Activated CD8-positive, alpha-beta memory T cell treated with anti-CD3 and anti-CD28 coated beads, Interleukin-2, amount 50 U/mL, for 24 hours (primary cell): ENCODE data around the gene ACTRT2.

Source experiments
- DNase-seq: peaks from one replicate; pipeline ENCODE4 v3.0.0-alpha.2; 2020; ENCODE audit errors: extremely low read depth

The ACTRT2 gene

DNA sequence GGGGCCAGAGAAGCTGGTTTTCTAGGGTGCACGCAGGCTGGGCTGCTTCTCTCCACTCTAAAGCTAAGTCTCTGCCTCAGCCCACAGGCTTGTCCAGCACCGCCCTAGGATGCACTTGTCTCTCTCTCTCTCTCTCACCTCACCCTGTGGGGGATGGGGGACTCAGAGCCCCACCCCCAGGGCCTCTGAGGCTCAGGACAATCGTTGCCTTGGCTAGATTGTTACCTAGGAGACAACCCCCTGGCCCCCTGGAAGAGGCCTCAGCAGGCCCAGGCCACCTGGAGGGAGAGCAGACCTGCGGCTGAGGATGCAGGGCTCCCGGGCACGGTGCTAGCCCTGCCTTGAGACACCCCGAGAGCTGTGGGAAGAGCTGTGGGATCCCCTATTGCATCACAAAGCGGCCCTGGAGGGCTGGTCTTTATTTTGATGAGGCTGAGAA, at the start of gene ACTRT2:
TSS of gene ACTRT2 (plus strand) at position 235 of the 439 bp plus-strand sequence. CDS start 220 bp downstream, outside the sequence.
- no peak for DNase-seq

GRCh38 chr1:2971609-2972008, 49.7 kb upstream of the ACTRT2 start:
- no peak for DNase-seq

DNA sequence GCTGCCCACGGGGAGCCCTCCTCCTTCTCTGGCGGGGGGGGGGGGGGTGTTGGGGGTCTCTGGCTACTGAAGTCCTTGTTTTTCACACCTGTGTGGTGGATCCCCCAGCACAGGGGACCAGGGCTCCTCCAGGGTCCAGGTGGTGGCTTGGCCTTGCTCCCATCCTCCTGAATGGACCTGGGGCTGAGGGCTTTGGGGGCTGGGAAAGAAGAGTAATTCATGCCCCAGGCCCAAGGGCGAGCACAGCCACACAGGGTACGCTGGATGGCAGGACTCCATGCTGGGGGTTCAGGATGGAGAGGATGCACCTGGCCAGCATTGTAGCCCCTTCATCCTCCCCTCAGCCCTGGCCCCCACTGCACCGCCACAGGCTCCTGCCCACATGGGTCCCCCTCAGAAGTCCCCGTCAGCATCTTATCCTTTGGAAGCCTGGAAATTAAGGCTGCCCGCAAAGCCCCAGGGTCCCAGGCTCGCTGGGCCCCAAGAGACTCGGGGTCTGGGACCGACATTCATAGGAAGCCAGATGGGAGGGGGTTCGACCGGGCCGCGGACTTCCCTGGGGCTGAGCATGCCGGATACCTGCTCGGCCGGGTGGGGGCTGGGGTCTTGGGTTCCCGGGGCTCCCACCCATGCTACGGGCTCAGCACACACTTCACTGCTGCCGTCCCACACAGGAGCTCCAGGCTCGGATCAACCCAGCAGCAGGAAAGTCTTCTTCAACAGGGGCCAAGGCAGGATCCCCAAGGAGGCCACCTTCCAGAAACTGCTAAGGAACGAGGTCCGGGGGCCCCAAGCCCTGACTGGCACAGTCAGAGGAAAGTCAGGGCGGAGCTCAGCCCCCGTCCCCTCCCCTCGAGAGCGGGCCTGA, 49.0 kb upstream of the ACTRT2 start:
- no peak for DNase-seq

GRCh38 chr1:2972879-2973575, 48.2 kb upstream of the ACTRT2 start:
- no peak for DNase-seq

DNA sequence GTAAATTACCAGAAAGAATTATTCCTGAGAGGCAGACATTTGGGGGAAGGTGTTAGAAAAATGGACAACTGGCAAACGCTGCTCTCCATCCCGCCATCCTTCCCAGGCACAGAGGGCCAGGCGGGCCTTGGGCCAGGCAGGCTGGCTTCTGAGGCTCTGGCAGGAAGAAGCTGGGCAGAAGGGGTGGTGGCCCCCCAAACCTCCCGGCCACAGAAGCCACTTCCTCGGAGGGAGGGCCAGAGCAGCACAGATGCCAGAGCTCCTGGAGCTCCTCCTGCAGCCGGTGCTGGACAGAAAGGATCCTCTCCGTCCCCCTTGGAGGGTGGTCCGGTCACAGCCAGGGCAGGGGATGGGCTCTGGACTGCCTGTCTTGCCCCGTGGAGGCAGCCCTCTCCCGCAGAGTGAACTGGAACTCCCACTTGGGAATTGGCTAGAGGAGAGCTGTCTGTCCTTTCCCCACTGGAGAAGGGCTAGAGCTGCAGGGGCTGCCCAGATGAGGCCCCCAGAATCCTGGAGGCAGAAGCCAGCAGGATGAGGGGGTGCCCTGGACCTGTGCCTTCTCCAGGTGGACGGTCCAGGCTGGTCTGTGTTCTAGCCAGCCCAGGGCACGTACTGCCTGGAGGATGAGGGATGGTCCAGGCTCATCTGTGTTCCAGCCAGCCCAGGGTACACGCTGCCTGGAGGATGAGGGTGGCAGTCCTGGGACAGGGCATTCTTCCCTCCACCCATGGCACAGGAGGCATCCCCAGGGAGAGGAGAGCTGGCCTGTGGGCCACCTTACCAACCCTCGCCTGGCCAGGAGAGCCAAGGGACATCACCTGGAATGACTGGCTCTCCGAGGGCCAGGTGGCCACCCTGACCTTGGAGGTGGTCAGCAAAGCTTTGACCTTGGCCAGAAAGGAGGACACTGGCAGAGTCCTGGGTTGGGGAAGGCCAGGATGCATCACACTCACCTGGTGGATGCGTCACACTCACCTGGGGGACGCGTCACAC, 47.4 kb upstream of the ACTRT2 start:
- DNase-seq = no peak

DNA sequence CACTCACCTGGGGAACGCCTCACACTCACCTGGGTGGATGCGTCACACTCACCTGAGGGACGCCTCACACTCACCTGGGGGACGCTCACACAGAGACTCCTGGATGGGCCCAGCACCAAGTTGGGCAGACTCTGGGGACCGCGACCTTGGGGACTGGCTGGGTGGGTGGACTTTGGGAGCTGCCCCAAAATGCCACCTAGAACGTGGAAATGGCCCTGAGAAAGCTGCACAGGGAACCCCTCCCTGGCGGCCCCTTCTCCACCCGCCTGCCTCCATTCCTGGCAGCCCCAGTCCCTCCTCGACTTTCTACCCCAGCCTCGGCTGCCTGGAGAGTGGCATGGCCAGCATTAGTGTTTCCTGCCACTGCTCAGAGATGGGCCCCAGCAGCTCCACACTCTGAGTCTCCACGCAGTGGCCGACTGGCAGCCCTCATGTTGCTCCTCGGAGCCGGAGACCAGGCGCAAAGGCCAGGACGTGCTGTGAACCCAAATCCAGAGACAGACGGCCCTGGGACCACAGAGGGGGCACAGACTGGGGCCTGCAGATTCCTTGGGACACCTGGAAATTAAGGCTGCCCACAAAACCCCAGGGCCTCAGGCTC, 46.5 kb upstream of the ACTRT2 start:
- no peak for DNase-seq

DNA sequence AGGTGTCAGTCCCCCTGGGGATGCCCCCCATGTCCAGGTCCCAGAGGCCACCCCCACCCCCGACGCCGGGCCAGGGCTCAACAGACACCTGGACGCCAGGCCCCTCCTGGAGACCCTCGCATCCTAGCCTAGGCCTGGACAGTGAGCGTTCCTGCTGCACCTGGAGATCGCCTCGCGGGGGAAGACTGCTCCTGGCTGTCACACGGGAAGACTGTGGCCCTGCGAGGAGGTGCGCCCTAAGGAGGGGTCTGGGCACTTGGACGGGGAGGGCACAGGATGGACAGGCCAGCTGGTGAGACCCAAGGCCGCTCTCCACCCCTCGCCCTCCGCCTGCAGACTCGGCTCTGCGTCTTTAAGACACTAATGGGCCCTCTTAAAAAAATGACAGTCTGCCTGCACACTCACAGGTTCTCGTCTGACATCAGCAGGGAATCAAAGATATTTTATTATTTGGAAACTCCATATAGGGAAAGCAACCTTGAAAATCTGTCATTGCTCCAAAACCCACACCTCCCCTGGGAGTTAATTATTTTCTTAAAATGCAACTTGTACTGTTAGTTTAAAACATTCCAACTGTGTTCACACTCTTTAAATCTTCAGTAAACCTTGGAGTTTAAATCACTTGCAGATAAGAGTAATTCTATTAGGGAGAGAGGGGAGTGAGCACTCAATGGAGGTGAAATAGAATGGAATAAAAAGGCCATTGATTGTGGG, 45.6 kb upstream of the ACTRT2 start:
- DNase-seq = no peak

GRCh38 chr1:2976180-2976562, 45.1 kb upstream of the ACTRT2 start:
- DNase-seq = no peak

DNA sequence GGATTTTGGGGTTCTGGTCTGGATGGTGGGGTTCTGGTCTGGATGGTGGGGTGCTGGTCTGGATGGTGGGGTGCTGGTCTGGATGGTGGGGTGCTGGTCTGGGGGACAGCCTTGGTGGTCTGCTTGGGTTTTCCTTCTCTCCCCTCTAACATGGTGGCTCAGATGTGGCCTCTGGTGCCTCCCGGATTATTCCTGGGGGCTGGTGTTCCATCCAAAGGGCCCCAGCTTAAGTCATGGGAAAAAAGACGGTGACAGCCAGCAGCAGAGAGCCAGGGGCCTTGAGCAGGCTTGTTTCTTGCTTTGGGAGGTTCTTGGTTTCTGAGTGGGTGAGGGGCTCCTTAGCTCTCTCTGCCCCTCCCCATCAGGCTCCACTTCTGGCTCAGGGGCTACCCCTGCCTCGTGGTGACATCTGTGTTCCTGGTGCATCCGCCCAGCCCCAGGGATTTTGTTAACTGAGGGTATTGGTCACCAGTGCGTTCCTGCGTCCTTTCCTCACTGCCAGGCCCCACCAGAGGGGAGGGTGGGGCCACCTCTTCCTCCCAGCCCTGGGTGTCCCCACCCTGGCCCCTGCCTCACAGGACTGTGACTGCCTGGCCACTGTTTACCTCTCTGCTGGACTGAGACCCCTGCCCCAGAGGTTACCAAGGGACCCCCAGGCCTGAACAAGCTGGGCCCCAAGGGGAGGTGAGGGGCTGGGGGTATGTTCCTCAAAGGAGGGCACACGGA, 43.2 kb upstream of the ACTRT2 start:
- no peak for DNase-seq

- no peak for DNase-seq
Measured at GRCh38 chr1:2978691-2979190, 42.5 kb upstream of the ACTRT2 start.

DNA sequence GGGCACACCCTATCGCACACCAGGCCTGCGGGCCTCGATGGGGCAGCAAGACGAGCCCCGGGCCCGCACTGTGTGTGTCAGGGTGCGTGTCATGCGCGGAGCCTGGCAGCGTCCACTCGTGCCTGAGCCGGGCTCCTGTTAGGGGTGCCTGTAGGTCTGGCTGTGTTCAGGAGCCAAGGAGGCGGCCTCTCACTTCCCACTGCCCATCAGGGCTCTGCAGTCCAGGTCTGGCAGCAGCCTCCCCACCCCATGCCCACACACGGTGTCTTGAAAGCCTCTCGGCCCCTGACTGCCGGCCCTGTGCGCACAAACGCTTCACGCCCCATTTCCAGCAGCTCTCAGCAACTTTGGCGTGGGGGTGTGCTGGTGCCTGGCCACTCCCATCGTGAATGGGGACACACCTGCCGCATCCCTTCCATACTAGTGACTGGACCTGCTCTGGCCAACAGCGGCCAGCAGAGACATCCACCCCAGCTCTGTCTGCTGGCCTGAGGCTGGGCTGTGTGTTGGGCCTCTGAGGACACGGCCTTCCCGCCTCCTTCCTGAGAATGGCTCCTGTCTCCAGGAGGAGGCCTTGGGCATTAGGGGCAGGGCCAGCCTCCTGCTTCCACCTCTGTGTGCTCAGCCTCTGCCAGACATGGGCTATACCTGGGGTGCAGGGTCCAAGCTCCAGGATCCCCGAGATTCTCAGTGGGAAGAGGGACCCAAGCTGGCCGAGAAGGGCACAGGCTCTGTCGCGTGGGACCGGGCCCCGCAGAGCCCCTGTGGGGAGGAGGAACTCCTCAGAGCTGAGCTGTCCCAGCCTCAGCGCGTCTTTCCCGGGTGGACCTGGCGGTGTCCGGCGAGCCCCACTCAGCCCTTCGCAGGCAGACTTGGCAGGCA, 41.8 kb upstream of the ACTRT2 start:
- DNase-seq = no peak

DNA sequence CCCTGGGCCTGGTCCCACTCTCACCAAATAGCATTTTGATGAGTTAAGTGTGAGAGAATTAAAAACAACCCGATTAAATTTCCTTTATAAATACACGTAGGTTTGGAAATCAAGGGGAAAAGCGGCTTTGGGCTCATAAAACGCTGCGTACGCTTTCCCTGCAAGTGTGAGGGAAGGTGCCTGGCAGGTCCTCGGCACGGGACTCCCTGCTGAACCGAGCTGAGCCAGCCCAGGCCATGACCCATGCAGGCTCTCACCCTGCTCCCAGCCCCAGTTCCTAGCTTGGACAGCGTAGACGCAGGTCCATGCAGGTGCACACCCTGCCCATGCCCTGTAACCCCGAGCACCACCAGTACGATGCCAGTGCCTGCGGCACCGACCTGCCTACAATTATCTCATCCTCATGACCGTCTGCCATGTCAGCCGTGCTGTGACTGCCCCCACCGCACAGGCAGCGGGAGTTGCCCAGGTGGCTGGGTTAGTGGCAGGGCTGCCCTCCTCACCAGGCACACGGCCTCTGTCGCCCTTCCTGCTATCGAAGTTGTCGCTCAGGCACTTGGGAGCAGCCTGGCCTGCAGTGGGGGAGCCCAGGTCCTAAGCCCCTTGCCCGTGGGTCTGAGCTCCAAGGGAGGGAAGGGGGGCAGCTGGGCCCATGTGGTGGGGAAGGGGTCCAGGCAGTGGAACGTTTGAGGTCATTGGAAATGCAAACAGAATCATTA, 41.0 kb upstream of the ACTRT2 start:
- no peak for DNase-seq

DNA sequence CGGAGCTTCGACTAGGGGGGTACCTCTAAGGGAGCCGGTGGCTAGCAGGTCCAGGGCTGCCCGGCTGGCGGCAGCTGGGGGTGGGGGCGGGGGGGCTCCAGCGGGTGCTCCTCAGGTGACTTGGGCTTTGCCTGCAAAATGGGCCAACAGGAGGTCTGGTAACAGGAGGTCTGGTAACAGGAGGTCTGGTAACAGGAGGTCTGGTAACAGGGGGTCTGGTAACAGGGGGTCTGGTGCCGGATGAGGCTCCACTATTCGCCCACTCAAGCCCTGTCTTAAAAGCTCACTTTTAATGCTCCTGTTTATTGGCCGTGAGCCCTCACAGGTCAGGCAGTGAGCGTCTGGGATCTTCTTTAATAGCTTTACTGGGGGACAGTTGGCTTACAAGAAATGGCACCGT, 40.4 kb upstream of the ACTRT2 start:
- no peak for DNase-seq

DNA sequence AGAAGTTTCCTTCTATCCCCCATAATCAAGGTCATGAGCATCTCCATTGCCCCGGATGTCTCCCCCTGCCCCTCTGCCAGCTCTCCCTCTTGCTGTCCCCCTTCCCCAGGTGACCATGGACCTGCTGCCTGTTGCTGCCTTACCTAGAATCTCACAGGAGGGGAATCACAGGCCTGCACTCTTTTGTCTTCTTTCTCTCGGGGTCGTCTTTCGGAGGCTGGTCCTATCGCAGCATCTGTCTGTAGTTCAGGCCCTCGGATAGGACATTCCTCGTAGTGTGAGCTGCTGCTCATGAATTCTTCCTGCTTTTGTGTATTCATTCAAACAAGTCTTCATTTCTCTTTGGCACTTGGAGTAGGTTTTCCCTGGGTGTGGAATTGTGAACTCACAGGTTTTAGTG, 39.9 kb upstream of the ACTRT2 start:
- no peak for DNase-seq

DNA sequence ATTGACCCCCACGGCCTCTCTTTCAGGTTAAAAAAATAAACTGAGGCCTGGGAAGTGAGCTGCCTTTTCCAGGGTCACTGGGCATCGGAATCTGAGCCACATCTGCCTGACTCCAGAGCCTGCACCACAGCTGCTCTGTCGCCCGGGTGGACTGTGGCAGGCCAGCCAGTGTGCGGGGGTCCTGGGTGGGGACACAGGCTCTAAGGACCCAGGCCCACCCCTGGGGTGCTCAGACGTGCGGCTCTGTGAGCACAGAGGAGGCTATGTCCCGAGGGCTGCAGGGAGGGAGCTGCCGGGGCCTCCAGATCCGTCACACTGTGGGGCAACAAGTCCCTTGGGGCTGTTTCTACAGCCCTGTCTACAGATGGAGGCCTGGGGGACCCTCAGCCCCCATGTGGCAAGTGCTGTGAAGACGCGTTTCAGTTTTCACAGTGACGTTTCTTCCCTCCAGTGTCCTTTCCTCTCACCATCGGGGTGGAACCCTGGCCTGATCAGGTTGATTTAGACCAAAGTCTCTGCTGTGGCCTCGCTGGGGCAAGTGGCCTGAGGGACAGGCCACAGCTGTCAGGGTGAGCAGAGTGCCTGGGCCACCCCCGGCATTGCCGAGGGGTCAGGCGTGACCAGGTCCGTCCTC, 39.2 kb upstream of the ACTRT2 start:
- DNase-seq = no peak

GRCh38 chr1:2982615-2983318, 38.5 kb upstream of the ACTRT2 start:
- DNase-seq = no peak

GRCh38 chr1:2983319-2983705, 38.0 kb upstream of the ACTRT2 start:
- no peak for DNase-seq
